Head of caudate nucleus (tissue), 42 donors: ENCODE results near the gene FBXO8.

ENCODE experiments used
- DNase-seq, 42 donors: peaks; one replicate each; pipeline versions ENCODE4 v3.0.0 to v3.0.0-alpha.2; 2020 to 2021; ENCODE audit warnings: mixed read lengths in 7 of 42
- intact Hi-C: fragments of 100-400 bp; cut with DNase I; formaldehyde crosslinking; loops from one replicate; pipeline ENCODE4 v1.15.0; 2022

The FBXO8 gene

DNA sequence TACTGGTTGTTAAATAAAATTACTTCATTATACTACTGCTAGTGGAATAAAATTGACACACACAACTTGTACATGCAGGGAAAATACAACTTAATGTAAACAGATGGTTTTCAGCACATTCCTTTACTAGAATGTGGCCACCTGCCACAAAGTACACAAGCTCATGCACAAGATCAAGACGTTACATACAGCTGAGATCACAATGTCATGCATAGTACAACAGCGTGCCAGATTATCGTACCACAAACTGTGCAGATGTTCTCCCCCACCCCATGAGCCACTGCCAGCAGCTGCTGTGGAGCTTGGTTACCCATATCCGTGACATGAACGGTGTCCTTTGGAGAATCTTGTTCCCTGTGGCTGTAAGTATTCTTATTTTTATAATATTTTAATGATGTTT lies 27.7 kb downstream of the FBXO8 start:
- no peak for DNase-seq
- intact Hi-C loops, result no loop called here

DNA sequence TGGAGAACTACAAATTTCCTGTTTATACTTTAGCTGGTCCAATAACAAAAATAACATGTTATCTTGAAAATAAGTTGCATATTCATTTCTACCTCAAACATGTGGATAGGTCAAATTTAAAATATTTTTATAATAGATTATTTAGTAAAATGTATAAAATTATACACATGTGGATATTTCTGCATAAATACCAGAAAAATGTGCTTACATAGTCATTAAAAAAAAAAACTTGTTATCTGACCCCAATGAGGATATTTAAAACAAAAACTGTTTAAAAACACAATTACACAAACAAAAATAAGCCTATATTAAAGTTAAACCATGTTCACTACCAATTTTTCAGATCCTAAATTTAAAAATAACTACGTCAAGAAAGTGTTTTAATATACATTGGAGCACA lies 28.1 kb downstream of the FBXO8 start:
- intact Hi-C loops, result no loop called here
- DNase-seq, result no peak

DNA sequence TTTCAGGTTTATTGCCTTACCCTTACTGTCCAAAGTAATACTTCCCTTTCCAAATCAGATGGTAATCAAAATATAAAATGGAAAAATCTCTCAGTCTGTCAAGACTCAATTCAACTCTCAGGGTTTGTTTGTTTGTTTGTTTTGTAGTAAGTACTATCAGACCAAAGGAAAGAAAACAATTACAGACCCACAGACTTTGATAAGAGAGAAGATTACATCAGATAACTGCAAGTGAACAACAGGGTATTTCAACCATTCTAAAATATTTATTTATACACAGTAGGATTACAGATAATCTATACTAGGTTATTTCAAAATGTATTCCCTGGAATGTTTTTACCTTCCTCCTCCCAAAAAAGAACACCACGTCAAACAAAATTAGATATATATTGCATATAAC lies 28.9 kb downstream of the FBXO8 start:
- intact Hi-C loops, result no loop called here
- DNase-seq, result no peak

DNA sequence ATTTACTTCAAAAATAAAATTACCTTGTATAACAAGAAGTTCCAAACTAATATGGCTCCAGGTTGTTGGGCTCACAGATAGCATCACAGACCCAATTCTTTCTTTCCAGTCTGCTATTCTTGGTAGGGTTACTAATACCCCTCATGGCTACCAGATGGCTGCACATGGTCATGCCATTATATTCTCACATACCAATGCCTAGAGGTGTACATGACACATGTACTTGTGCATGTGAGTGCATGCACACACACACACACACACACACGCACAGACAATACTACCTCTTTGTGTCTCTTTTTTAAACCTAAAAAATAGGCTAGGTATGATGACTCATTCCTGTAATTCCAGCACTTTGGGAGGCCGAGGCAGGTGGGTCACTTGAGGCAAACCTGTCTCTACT lies 31.1 kb downstream of the FBXO8 start:
- intact Hi-C loops, result no loop called here
- DNase-seq, result no peak

DNA sequence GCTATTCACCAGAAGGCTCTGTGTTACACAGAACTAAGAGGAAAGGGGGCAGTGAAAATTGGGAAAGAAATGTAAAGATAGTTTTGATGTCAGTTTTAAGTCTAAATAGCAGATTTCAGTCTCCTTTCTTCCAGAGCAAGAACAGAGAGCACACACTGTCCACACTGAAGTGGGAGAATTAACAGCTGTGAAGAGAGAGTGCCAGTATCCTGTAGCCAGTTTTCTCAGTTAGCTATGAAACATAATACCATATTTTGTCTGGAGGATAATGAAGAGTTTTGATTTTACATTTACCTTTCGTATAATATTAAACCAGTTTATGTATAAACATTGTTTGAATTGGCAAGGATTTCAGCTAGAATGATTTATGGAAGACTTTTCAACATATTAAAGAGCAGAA lies 35.1 kb downstream of the FBXO8 start:
- no peak for DNase-seq
- intact Hi-C loops, result no loop called here

DNA sequence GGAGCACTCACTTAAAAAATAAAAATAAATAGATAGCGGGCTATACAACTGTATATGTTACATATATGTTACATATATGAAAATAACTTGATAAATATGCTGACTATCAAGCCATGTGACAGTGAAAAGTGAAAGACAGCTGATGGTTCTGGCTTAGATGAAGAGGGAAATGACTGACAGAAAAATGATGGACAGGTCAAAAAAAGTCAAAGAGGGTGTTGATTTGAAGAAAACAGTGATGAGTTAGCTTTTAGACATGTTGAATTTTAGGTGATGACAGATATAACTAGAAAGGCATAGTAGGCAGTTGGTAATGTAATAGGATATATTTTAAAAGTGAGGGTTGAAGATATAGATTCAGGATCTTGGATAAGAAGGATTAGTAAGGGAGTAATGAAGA lies 37.8 kb downstream of the FBXO8 start:
- intact Hi-C loops, result no loop called here

DNA sequence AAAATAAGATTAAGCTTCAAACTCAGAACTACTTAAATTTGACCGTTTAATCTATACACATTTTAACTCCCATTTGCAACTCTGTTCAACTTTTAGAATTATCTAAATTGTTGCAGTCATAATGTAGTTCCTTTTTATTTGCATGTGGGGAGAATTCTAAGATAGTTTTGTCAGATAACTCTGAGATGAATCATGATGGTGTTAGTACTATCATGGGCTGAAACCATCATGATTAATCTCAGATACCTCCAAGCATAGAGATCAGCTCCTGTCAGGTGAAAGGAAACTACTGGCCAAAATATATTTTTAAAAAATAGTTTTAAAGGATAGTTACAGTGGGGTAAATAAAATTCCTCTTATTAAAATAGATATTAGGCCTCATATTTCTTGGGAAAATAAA lies 39.0 kb downstream of the FBXO8 start:
- DNase-seq, result no peak
- intact Hi-C loops, result no loop called here

More for the DNA sequence above, 37.8 kb downstream of the FBXO8 start:
- DNase-seq, result no peak

DNA sequence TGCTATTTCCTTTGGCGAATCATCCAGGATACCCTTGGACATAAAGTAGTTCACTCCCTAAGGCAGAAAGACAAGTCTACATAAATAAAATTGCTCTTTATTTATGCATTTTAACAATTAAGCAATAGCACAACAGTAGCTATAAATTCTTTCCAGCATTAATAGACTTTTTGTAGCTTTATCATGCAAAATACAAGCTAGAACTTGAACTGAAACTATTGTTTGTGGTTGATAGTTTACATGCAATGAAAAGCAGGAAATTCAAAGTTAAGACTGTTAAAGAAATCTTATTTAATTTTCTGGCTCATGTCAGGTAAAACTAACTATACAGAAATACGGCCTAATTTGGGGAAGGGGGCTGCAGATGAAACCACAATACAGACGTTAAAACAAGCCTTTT lies 42.3 kb downstream of the FBXO8 start:
- intact Hi-C loops, result no loop called here
- DNase-seq, result no peak

DNA sequence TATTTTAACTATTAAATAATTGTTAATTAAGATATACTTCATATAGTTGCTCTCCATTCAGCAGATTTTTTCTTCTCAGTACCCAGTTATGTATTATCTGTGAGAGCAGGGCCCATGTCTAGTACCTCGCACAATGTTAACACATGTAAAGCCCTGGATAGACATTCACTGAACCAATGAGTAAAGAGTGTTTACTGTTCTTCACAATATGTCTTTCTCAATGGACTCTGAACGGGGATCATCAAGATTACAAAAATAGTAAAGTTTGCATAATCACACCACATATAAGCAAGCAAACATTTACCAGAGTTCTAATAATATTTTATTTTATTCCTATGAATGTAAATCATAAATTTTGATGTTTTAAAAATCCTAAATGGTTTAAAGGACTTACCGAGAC lies 47.1 kb downstream of the FBXO8 start:
- no peak for DNase-seq
- intact Hi-C loops, result no loop called here

DNA sequence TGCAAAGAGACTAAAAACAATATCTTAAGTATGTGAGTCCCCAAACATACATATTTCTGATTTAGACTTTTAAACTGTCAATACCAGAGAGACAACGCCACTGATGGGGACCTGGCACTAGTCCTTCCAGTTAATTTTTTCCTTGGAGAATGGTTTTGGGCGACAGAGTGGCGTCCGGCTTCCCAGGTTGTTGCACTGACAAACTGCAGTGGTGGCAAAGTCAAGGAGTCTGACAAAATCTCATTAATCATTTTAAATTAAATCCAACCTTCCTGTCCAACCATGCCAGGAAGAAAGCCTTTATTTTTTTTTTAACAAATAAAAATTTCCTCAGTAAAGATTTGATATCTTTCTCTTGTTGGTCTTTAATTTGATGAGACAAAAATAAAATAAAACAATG lies 52.8 kb downstream of the FBXO8 start:
- intact Hi-C loops, result no loop called here
- no peak for DNase-seq

DNA sequence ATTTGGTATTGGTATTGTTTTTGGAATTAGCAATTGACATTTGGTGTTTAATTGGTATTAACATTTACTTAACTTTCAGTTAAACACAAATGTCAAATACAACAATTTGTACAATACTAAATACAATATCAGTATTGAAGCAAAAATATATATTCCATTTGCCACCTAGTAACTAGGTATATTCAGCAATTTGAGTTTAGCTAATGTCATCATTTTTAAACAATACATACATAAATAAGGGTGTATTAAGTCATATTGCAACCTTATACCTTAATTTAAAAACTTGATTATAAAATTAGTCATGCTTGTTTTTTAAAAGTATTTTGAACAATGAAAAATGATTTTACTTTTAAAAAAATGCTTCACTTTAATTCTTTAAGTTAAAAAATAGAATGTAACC lies 53.3 kb downstream of the FBXO8 start:
- intact Hi-C loops, result no loop called here
- DNase-seq, result no peak

DNA sequence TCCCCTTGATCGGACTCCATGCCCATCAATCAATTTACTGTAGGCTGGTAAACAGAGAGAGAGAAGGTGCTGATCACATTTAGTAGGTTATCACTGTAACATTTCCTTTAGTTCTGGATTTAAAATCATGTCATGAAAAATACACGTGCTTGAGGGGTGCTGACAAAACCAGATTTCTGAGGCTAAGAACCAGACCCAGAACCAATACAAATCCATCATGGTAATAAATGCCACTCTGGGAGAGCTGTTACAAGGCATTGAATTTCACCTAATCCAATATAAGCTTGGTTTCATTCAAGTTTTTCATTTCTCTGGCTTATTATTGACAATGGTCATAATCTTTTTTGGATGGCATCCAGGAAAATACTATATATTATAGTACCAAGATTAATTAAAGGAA lies 54.5 kb downstream of the FBXO8 start:
- intact Hi-C loops, result no loop called here
- no peak for DNase-seq

DNA sequence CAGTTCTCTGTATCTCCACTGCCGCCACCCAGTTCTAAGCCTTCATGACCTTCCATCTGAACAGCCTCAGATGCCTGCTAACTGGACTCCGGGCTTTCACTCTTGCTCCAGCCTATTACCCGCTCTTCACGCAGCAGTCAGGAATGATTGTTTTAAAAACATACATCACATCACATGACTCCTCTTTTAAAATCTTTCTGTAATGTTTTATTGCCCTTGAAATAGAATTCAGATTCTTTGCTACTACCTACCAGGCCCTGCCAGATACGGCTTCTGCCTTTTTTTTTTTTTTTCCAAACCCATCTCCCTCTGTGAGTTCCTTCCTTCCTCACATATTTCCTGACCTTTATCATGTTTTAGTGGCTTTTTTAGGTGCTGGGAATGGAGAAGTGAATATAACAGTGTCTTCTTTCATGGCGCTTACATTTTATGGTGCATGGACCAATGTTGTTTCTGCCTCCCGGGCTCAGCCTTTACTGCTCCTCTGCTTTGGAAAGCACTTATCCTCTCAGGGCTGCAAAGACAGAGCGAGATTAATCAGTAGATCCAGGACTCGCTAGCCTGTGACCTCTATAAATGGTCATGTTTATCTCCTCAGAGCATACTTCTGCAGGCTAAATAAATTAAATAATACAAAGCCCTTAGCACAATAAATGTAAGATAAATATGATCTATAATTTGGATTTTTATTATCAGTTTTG lies 58.0 kb downstream of the FBXO8 start:
- DNase-seq, result no peak
- intact Hi-C loops, result no loop called here

DNA sequence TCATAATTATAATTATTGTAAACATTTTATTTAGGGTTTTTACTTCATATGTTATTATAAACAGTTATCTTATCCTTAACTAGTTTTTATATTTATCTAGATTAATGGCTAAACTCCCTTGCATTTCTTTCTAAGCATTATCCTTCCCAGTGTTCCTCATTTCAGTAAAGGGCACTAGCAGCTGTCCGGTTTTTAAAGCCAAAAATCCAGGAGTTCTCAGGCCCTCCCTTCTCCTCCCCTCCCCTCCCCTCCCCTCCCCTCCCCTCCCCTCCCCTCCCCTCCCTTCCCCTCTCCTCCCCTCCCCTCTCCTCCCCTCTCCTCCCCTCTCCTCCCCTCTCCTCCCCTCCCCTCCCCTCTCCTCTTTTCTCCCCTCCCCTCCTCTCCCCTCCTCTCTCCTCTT lies 58.9 kb downstream of the FBXO8 start:
- intact Hi-C loops, result no loop called here
- DNase-seq, result no peak

DNA sequence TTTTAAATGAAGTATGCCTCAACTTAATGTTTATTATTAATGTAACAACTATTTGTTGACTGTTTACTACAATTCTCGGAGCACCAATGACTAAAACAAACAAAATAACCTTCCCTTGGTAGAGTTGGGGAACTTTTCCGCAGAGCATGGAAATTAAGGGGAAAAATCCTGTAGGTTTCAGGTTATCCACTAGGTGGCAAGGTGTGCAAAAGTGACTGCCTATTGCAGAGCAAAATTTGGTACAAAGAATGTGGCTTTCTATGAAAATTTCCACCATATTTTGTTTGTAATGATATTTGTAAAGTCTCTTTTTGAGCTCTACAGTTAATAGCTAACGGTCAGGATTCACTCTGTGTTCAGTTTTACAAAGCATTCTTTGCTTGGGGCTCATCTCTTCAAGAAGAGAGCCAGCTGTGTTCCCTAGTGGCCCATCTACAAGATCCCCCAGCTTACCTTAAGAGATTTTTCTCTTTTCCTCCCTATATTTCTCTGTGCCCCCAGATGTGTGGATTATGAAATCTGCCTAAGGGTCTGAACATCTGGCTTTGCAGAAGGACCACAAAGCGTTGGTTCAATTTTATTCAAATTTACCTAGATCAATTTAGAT lies 61.1 kb downstream of the FBXO8 start:
- intact Hi-C loops, result no loop called here

DNA sequence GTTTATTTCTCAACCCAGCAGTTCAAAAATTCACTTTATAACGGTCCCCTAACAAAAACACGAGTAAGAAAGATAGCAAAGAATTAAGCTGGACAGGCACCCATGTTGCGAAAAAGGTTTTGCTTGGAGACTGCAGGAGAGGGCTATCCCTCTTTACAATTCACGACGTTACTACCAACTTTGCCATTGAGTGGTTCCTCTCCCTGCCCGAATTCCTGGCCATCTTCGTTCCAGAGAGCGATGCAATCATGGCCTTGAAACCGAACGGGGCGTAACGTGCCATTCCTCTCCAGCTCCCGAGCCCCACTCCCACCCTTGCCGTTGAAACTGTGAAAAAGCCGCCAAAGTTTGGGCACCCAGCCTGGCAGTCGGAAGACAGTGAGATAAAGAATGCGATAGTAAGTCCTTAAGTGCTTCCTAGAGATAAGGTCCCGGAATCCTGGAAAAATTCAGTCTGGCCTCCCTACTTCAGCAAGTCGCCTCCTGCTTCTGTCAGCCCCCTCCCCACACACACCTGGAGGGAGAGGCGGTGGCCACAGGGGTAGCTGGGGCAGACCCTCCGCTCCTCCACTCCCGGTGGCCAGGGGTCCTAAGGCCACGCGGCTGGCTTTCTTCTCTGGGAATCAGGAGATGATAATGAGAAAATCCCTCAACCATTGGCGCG lies 65.2 kb downstream of the FBXO8 start:
- intact Hi-C loops, result loop anchor here (10.0 kb wide), 1 partner anchor 683 kb away; the partner anchor contains the start of gene HAND2
- no peak for DNase-seq

More for the DNA sequence above, 61.1 kb downstream of the FBXO8 start:
- peak in 1 of 42 donors; percentile 23 for DNase-seq

DNA sequence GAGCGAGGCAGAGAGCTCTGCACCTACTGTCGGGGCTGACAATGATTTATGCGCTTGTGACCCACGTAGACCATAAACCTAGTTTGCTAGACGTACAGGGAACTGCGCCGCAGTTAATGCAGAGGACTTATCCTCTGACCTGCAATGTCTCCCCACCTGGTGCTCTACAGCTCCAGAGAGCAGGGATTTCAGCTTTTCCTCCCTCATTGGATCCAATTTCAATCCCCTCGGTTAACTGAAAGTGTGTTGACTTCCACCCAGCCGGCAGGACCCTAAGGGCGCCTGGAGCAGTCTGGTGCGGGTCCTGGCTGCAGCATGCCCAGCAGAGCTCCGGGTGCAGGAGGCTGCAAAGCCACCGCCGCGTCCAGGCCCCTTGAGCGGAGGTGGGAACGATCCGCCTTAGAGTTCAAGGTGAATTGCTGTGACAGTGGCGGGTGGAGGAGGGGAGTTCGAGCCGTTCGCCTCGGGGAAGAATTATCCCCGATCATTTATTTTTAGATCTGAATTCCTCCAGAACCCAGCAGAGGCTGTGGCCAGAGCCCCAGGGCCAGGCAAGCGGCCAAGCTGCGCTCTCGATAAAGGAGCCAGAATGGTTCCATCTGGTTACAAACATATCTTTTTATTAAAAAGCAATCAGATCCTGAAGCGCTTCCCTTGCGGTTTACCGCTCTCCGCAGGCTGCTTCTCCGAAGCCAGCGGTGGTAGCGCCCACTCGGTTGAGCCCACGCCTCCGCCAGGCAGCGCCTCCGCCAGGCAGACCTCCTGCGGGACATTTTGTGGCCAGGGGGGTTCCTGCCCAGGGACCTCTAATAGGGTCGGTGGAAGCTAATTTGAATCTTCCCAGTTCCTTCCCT lies 66.0 kb downstream of the FBXO8 start:
- no peak for DNase-seq
- intact Hi-C loops, result loop anchor here (10.0 kb wide), 1 partner anchor 683 kb away; the partner anchor contains the start of gene HAND2

DNA sequence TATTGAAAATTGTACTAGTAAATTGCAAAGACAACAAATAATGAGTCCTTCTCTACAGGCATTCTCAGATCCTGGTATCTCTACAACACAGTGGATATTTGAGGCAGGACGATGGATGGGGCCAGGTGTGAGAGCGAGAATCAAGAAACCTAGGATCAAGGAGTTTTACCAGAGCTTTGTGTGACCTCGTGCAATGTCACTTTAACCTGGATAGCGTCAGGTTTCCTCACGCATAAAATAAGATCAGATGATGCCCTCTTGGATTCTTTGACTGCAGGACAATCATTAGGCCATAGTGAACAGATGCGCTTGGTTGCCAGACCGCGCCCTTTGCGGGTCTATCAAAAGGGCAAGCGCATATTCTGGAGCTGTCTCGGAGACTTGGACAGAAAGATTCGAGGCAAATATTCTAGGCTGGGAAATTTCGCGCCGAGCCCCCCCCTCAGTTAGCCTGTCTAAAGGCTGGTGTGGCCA lies 66.6 kb downstream of the FBXO8 start:
- intact Hi-C loops, result loop anchor here (10.0 kb wide), 1 partner anchor 682 kb away; the partner anchor contains the start of gene HAND2
- DNase-seq, result no peak

DNA sequence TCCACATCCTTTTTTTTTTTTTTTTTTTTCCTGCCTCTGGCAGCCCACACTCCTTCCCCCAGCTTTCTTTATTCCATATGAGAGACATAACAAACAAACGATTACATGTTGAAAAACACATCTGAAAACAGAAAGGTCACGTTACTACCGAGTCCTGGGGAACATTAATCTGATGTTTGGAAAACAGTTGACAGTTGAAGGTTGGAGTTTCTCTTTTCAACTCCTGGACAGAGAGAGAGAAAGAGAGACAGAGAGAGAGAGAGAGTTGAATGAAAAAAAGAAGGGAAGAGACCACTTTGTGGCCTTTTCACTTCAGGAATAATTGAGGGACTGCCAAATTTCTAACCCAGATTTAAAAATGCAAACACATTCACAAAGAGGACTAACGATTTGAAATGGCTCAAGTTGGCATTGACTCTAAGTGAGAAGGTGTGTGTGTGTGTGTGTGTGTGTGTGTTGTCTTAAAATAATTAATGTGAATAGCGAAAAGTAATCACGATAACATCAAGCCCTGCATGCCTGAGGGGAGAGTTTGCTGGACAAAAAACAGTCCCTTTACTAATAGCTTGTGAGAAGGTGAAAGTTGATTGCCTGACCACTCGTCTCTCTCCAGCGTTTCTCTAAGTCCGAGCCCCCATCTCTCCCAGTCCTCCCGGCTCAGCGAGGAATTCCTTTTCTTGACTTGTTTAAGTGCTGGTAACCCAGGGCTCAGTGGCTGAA lies 67.3 kb downstream of the FBXO8 start:
- no peak for DNase-seq
- intact Hi-C loops, result loop anchor here (10.0 kb wide), 1 partner anchor 681 kb away; the partner anchor contains the start of gene HAND2
